T-helper 1 cell (primary cell): Measurements from ENCODE around the gene SMARCA2.

ENCODE experiments used
- DNase-seq, 5 donors: peaks; one replicate each; pipeline ENCODE4 v3.0.0-alpha.2; 2012 to 2020

Gene SMARCA2

GRCh38 chr9:2150338-2150737, 135.2 kb downstream of the SMARCA2 start:
- no peak for DNase-seq

GRCh38 chr9:2151171-2151570, 136.0 kb downstream of the SMARCA2 start:
- DNase-seq, result no peak

DNA sequence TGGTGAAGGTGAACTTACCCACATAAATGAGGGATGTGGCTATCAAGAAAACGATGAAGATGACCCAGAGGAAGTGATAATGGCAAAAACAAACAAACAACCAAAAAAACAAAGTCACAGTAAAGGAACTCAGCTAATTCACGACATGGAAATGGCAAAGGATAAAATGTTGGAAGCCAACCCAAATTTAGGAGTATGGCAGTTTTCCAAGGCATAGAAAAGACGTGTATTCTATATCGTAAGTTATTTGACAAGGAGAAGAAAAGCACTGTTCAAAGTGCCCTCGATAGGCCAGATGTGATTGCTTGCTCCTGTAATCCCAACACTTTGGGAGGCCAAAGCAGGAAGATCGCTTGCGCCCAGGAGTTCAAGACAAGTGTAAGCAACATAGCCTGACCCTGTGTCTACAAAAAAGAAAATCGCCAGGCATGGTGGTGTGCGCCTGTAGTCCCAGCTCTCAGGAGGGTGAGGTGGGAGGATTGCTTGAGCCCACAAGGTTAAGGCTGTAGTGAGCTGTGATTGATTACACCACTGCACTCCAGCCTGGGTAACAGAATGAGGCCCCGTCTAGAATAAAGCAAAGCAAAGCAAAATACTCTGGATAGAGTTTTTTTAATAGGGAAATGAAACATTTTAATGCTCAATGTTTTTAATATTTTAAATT, 138.0 kb downstream of the SMARCA2 start:
- DNase-seq, result no peak

GRCh38 chr9:2153630-2154217, 138.6 kb downstream of the SMARCA2 start:
- DNase-seq, result no peak

DNA sequence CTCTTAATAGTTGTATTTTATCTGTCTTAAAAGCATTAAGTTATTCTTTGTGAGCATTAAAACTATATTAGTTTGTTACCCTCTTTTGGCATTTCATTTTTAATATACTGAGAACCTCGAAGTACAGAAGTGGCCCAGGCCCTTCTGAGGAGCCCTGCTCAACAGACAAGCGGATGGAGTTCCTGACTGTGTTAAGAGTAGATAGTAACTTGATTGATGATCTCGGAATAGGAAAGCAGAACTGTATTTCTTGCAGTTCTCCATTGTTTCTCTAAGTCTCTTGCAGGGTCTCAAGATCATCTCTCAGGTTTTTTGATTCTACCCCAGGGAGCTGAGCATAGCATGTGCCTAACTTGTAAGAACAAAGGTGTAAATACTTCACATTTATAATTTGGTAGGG, 139.6 kb downstream of the SMARCA2 start:
- DNase-seq, result no peak

DNA sequence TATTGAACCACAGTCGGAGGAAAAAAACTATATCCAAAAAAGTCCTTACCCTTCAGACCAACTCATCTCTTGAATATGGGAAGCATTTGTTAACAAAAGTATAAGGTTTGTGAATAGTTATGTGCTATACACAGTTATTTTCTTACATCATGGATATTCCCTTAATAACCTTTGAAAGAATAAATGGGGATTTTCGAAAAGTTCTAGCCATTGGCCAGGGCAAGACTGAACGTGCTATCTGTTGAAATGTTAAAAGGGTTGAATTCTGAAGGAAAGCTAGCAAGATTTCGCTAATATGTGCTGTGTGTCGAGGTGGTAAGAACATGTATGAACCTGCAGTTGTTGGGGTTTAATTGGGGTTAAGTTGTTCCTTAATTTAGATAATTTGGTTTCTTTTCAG, 140.8 kb downstream of the SMARCA2 start:
- no peak for DNase-seq

DNA sequence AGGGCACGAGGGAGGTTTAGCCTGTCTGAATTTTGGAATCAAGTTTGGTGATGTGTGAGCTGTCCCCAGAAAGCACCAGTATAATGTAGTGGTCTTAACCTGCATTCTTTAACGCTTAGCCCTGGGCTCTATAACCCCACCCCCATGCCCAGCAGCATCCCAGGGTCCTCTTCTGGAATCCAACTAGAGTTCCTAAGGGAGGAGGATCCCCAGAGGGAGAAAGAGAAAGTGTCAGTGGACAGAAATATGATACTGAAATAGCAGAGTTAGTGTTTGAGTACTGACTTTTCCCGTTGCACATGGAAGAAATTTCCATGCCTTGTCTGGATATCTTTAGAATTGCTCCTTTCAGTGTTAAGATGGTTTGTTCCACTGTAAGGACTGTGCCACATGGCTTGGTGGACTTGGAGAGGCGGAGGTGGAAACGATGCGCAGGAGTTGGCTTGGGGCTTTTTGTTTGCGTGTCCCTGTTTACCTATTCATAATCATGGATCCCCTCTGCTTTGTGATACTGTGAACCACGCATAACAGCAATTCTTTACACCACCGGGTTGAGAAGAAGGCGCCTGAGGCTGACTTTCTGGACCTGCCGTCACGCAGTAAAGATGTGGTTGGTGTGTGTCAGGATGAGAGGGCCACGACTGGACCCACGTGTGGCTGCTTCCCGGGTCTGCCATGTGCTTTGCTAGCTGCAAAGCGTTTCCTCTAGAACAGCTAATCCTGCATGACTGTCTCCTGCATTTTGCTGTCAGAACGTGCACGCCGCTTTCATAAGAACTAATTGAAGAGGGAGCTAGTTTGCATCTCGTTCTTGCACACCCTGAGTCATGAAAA, 142.3 kb downstream of the SMARCA2 start:
- DNase-seq, result peak in 2 of 5 donors; percentile 5 to 43

- peak in 3 of 5 donors; percentile 16 to 73 (median 34) for DNase-seq
Measured at GRCh38 chr9:2158111-2158610, 143.0 kb downstream of the SMARCA2 start.

DNA sequence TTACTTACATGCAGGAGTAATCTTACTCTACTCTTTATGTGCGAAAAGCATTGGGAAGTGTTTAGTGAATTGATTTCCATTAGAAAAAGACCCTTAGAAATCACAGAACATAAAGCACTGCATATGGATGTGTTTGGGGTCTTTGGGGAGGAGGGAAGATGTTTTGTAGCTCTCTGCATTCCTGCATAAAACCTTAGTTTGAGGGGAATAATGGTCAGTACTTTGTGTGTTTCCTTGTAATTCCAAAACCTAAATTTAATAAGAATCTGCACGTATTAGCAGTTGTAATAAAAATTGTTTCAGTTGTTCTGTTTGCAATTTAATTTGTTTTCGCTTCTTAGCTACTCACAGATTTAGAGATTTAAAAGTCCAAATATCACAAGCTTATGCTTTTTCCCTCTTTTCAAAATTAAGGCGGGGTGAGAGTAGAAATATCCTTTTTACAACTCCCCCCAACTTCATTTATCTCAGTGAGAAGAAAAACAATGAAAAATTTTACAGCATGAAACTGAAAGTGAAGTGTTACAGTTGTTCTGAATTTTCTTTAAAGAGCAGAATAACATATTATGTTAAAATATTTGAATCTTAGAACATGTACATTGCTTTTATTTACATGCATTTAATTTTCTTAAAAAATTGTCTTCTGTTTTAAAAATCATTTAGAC, 143.8 kb downstream of the SMARCA2 start:
- no peak for DNase-seq

GRCh38 chr9:2159521-2160454, 144.6 kb downstream of the SMARCA2 start:
- no peak for DNase-seq

- no peak for DNase-seq
Measured at GRCh38 chr9:2161661-2162060, 146.5 kb downstream of the SMARCA2 start.

- DNase-seq, result no peak
Measured at GRCh38 chr9:2163231-2163885, 148.2 kb downstream of the SMARCA2 start.

GRCh38 chr9:2164268-2164667, 149.1 kb downstream of the SMARCA2 start:
- DNase-seq, result no peak

DNA sequence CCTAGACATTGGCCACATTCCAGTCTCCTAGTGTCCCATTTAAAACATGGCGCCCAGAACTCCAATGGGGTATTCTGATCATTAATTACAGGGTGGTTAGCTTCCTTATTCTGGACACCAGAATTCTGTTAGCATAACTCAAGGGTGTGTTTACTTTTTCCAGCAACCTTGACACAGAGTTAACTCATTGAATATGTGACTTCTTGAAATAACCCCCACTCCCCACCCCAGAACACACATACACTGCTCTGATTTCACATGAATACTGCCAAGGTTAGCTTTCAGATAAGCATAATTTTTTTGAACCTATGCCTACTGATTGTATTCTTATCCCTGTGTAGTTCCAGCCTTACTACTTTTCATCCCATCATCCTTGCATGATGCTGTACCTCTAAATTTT, 151.1 kb downstream of the SMARCA2 start:
- no peak for DNase-seq

DNA sequence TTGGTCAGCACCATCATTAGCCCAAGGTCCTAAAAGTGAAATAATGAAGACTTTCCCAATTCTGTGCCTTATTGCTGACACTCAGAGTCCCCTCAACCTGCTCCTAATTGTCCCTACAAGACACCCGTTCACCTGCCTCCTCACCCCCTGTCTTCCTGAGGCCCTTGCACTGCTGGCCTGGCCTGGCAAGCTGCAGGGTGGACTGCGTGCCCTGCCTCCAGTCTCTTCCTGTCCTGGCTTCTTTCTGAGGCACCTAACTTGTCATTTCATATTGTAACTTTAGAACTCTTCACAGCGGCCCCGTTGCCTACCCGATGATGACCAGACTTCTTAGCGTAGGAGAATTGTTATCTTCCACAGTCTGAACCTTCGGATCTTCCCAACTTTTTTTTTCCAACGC, 153.9 kb downstream of the SMARCA2 start:
- DNase-seq, result no peak

GRCh38 chr9:2170722-2171121, 155.6 kb downstream of the SMARCA2 start:
- no peak for DNase-seq

GRCh38 chr9:2173170-2173569, 158.0 kb downstream of the SMARCA2 start:
- no peak for DNase-seq

- no peak for DNase-seq
Measured at GRCh38 chr9:2173861-2174260, 158.7 kb downstream of the SMARCA2 start.

DNA sequence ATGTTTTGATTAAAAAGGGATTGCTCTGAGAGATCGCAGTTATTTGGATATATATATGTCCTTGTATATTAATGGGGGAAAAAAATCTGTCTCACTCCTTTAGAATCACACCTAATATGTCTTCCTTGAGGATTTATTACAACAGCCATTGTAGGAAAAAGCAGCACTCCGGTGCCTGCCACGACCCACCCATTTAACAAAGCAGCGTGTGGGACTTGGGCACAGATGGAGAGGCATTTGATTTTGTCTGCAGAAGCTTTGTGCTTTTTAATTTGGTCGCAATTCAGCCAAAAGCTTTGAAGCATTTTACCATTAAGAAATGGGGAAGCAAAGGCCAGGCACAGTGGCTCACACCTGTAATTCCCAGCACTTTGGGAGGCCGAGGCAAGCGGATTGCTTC, 159.2 kb downstream of the SMARCA2 start:
- DNase-seq, result no peak

- no peak for DNase-seq
Measured at GRCh38 chr9:2174911-2175310, 159.8 kb downstream of the SMARCA2 start.

DNA sequence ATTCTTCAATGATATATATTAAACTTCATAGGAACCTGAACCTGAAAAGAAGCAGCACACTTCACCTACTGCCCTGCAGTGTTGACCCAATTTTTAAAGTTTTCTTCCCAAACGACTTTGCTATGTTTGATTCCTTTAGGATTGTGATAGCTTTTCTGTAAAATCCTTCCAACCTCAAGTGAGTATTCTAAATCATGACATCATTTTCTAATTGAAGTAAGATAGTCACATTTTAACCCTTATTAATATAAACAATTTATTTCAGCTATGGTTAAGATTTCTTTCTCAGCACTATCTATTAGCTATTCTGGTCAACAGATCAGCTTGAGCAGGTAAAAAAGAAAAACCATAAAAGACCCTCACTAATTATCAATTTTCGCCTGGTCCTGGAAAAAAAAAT, 162.0 kb downstream of the SMARCA2 start:
- DNase-seq, result no peak
